Thyroid gland (tissue), 4 donors: ENCODE results near the gene TMEM132D. TPM values are rescaled to one million over a fixed set of nuclear protein-coding genes. Genes with fewer than 3 reads are reported as not detected.

Experiments
- DNase-seq, 2 donors: peaks; one replicate each; pipeline ENCODE4 v3.0.0-alpha.2; 2019
- H3K27ac ChIP-seq, 3 donors: fragments of 200-600 bp; sonication (generic); 1 replicate in 2 of 3; 2 replicates in 1 of 3; pipeline ENCODE4 v1.5.1; 2016 to 2019; ENCODE audit warnings: mild to moderate bottlenecking in 1 of 3, moderate library complexity in 1 of 3
- H3K27me3 ChIP-seq: fragments of 200-600 bp; sonication (generic); one replicate; pipeline ENCODE4 v1.5.1; 2019
- H3K36me3 ChIP-seq, 2 donors: fragments of 200-600 bp; sonication (generic); one replicate each; pipeline ENCODE4 v1.5.1; 2016 to 2019
- H3K4me1 ChIP-seq, 2 donors: fragments of 200-600 bp; sonication (generic); one replicate each; pipeline ENCODE4 v1.5.1; 2017 to 2019
- H3K4me3 ChIP-seq, 3 donors: fragments of 200-600 bp; sonication (generic); replicated peaks in 1 of 3; 1 replicate in 2 of 3; 2 replicates in 1 of 3; pipeline ENCODE4 v1.5.1; 2016; ENCODE audit warnings: mild to moderate bottlenecking in 1 of 3
- H3K9me3 ChIP-seq: fragments of 200-600 bp; sonication (generic); one replicate; pipeline ENCODE4 v1.5.1; 2017
- POLR2A ChIP-seq, 2 donors: fragments of 450-650 bp; IDR thresholded peaks; one replicate each; pipeline ENCODE4 v1.6.1; 2017; ENCODE audit warnings: antibody characterized with exemption in 2 of 2, mild to moderate bottlenecking in 2 of 2, moderate library complexity in 1 of 2
- WGBS, 2 donors: methylation state at CpG; one replicate each; pipeline ENCODE4 v1.1.5; 2017; 5-methylcytosine and 5-hydroxymethylcytosine counted together
- intact Hi-C: fragments of 100-400 bp; cut with DNase I; formaldehyde crosslinking; loops from one replicate; pipeline ENCODE4 v1.15.1; 2023
- total RNA-seq, 4 donors: library from RNA; depleted of rRNA; stranded (reverse); fragments of >200 nt; gene quantifications; one replicate each; pipeline ENCODE4 v1.2.3, GENCODE V29; 2016
- TF ChIP-seq, protein P1 (sequence below), 6 experiments: fragments of 200-600 bp in 3 of 6; fragments of 450-650 bp in 3 of 6; sonication (generic) in 3 of 6; IDR thresholded peaks; one replicate each; pipeline ENCODE4 v1.5.1; 2016 to 2019; ENCODE audit warnings: antibody characterized with exemption in 6 of 6, mild to moderate bottlenecking in 2 of 6, inconsistent platforms in 1 of 6, moderate library complexity in 1 of 6

Gene TMEM132D
- total RNA-seq, 4 donors from 2014 or later: not detected

DNA sequence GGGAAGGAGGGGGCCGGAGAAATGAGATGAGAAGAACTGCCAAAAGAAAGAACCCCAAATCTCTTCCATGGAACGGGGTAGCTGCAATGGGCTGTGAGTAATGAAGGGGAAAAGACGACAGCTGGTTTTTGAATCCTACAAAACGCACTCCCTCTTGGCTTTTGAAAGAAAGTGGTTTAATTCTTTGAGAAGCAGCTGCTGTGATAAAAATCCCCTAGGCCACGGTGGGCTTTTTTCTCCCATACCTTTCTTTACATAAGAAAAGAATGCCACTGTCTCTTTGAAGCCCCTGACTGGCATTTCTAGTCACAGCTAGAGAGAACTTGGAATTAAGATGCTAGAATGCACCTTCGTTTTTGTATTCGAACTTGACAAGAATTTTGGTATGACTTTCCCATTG is 564.5 kb downstream of the TMEM132D start:
- no peak overlapping the region for H3K27ac ChIP-seq
- no peak for DNase-seq
- H3K36me3 ChIP-seq: no peaks in the 10 kb centered on the region
- H3K4me1 ChIP-seq: no peaks in the 10 kb centered on the region
- 39 to 49% methylated on average over 7 of the region's 7 CpGs for WGBS, 2 donors
- H3K9me3 ChIP-seq: no peaks in the 10 kb centered on the region
- H3K4me3 ChIP-seq: no peak overlapping the region
- H3K27me3 ChIP-seq: no peaks in the 10 kb centered on the region
- intact Hi-C loops: no loop called here
- TF ChIP-seq, protein P1, sequence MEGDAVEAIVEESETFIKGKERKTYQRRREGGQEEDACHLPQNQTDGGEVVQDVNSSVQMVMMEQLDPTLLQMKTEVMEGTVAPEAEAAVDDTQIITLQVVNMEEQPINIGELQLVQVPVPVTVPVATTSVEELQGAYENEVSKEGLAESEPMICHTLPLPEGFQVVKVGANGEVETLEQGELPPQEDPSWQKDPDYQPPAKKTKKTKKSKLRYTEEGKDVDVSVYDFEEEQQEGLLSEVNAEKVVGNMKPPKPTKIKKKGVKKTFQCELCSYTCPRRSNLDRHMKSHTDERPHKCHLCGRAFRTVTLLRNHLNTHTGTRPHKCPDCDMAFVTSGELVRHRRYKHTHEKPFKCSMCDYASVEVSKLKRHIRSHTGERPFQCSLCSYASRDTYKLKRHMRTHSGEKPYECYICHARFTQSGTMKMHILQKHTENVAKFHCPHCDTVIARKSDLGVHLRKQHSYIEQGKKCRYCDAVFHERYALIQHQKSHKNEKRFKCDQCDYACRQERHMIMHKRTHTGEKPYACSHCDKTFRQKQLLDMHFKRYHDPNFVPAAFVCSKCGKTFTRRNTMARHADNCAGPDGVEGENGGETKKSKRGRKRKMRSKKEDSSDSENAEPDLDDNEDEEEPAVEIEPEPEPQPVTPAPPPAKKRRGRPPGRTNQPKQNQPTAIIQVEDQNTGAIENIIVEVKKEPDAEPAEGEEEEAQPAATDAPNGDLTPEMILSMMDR (IDR thresholded peaks at IDR 0.05): no peak
- no peak for TF ChIP-seq POLR2A (IDR thresholded peaks at IDR 0.05)

DNA sequence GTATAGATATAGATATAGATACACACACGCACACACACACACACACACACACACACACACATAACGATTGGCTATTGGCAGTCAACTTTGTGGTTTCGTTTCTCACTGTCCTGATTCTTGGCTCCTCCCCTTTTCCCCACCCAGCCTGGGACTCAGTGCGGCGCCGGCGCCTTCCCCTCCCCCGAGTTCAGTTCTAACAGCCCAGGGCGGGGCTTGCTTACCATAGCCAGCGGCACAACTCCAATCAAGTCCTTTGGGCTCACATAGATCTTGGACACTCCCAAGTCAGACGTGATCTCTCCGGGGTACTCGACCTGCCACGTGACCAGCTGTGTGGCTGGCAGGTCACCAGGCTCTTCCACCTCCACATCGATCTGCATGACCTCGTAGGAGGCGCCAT is 566.4 kb downstream of the TMEM132D start:
- no peak overlapping the region for H3K4me3 ChIP-seq
- 88 to 89% methylated on average over 15 to 17 of the region's 17 CpGs for whole genome bisulfite sequencing, 2 donors
- intact Hi-C loops: no loop called here
- no peak for DNase-seq
- no peak overlapping the region for H3K27ac ChIP-seq
- H3K36me3 ChIP-seq: no peaks in the 10 kb centered on the region
- TF ChIP-seq, protein P1 (IDR thresholded peaks at IDR 0.05): no peak
- H3K4me1 ChIP-seq: no peaks in the 10 kb centered on the region
- no peaks in the 10 kb centered on the region for H3K9me3 ChIP-seq
- H3K27me3 ChIP-seq: no peaks in the 10 kb centered on the region

DNA sequence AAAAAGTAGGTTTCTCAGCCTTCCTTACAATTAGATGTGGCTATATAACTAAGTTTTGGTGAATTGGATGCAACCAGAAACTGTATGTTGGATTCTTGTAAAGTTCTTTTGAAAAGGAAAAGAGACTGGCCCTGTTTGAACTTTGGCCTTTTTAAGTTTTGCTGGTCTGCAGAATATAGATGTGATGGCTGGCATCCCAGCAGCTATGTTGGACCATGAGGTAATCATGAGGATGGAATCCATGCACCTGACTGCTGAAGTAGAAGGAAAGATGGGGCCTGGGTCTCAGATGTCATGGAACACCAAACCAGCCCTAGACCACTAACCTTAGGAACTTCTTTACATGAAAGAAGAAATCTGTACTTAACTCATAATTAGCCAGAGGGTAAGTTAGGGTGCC is 568.1 kb downstream of the TMEM132D start:
- H3K27me3 ChIP-seq: no peaks in the 10 kb centered on the region
- no peaks in the 10 kb centered on the region for H3K9me3 ChIP-seq
- DNase-seq: no peak
- intact Hi-C loops: no loop called here
- H3K27ac ChIP-seq: no peak overlapping the region
- H3K4me3 ChIP-seq: no peak overlapping the region
- no peaks in the 10 kb centered on the region for H3K36me3 ChIP-seq
- H3K4me1 ChIP-seq: no peaks in the 10 kb centered on the region
- no peak for TF ChIP-seq POLR2A (IDR thresholded peaks at IDR 0.05)
- TF ChIP-seq, protein P1 (IDR thresholded peaks at IDR 0.05): no peak

DNA sequence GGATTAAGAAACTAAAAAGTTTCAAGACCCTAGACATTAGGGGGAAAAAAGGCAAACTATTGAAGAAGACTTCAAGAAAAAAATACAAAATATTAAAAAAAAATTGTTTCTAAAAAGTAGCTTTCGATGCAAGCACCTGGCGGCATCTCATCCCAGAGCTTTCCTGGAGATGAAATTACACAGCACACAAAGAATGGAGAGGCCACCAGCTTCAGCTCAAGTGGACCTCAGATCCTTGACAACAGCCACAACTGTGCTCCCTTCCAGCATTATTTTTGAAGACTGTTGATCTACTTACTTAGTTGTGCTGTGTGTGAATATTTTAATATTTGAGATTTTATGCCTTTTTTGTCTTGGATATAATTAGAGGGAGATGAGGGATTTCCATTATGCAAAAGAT is 571.5 kb downstream of the TMEM132D start:
- intact Hi-C loops: no loop called here
- DNase-seq: no peak
- WGBS, 2 donors: 86 to 88% methylated on average over 2 of the region's 2 CpGs
- no peak overlapping the region for H3K4me3 ChIP-seq
- no peaks in the 10 kb centered on the region for H3K27me3 ChIP-seq
- TF ChIP-seq, protein P1 (IDR thresholded peaks at IDR 0.05): no peak
- no peak for TF ChIP-seq POLR2A (IDR thresholded peaks at IDR 0.05)
- no peak overlapping the region for H3K27ac ChIP-seq
- no peaks in the 10 kb centered on the region for H3K36me3 ChIP-seq
- H3K4me1 ChIP-seq: no peaks in the 10 kb centered on the region
- no peaks in the 10 kb centered on the region for H3K9me3 ChIP-seq

DNA sequence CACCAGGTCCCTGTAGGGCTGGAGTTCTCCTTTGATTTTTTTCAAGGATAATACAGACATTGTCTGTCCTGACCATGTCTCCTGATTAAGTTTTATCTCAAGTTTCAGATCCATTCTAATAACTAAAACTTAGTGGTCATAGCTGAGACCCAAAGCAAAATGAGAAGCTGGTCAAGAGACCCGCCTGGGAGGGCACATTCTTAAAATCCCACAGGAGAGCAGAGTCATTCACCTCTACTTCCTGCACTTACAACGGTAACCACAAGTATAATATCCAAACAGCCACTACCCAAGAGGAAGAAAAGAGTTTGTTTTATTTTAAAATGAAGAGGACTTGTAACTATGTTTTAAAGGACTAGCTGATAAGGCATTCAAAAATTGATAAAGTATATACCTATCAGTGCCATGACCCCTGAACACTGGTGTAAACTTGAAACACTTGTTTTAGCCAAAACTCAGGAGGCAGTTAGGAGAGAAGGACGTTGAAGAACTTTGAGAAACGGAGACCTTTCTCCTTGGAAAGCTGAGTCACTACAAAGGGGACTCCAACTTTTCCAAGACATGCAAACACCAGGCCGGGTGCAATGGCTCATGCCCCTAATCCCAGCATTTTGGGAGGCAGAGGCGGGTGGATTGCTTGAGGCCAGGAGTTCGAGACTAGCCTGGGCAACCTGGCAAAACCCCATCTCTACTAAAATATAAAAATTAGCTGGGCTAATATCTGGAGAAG is 572.3 kb downstream of the TMEM132D start:
- Histone ChIP-seq H3K9me3 (no peaks in the 10 kb centered on the region), H3K27ac (no peak overlapping the region), H3K4me3 (no peak overlapping the region), H3K4me1 (no peaks in the 10 kb centered on the region), H3K36me3 (no peaks in the 10 kb centered on the region), H3K27me3 (no peaks in the 10 kb centered on the region)
- intact Hi-C loops: no loop called here
- WGBS, 2 donors: 59 to 64% methylated on average over 7 of the region's 7 CpGs
- no peak for DNase-seq
- TF ChIP-seq, protein P1 (IDR thresholded peaks at IDR 0.05): no peak
- TF ChIP-seq POLR2A (IDR thresholded peaks at IDR 0.05): no peak
